ENCODE measurements around the gene DCST1.
"Not testable (repeated sequence)": the region's sequence is repeated elsewhere in the genome, so short reads cannot be mapped to it uniquely, and the experiment has no call there.

DCST1 gene

DNA sequence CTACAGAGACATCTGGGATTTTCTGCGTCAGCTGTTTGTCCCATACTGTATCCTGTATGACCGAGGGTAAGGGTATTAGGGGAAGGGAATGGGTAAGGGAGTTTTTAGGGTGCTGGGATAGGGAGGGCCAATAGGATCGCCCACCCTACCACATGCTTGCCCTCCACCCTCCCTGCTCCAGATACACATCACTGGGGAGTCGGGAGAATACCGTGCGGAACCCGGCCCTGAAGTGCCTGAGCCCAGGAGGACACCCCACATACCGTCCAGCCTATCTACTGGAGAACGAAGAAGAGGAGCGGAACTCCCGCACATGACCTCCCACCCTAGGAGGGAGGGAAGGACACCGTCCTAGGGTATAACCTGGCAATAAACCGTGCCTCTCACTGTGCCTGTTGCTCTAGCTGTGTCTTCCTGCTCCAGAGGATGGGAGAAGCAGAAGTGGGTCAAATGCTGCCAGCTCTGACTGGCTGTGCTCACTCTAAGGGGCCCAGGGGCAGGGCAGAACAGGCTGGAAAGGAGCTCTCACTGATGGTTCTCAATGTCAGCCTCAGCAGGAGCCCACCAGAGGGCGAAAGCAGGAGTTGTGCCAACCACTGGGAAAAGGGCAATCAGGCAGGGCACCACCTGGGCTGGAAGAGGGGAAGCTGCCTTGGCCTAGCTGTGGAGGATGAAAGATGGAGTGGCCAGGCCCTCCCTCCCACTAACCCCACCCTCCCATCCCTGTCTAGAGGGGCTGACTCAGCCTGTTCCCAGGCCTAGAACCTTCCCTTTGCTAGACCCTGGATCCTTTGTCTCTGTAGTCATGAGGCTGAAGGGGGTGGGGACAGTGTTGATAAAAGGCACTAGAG is 40.7 kb upstream of the DCST1 start:
- no peak for TF ChIP-seq CTCF (IDR thresholded peaks at IDR 0.05; ENCODE audit: insufficient read depth, low read depth, low read length, missing control alignments)
- no peak overlapping the region for H3K4me3 ChIP-seq (ENCODE audit: low read depth, low read length)
- DNase-seq (ENCODE audit: low read depth): no peak

DNA sequence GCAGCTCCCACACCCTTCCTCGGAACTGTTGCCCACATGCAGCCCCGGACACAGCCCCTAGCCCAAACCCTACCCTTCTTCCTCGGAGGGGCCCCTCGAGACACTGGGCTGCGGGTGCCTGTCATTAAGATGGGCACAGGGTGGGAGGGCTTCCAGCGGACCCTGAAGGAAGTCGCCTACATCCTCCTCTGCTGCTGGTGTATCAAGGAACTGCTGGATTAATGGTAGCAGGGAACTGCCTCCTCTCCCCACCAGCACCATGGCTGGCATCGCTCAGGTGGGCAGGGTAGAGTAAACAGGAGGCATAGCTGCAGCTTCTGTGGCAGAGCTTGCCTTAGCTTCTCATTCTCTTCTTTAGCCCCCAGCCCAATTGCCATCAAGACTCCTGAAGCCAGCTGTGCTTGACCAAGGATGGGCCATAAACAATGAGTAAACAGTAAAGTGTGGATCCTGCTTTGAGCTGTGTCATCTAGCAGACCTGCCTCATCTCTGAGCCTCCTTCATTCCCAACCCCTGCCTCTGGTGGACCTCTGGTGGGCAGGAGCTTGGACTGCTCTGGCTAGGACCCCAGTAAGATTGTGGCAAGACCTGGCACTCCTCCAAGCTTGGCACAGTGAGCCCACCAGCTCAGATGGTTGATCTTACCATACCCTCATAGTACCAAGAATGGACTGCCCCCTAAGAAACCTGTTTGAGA is 39.9 kb upstream of the DCST1 start, which contains the start of gene LENEP:
TSS of gene LENEP (plus strand) at position 15 of the 697 bp plus-strand sequence. CDS start at position 37, 22 bp downstream.
- TF ChIP-seq CTCF (IDR thresholded peaks at IDR 0.05; ENCODE audit: insufficient read depth, low read depth, low read length, missing control alignments): no peak
- DNase-seq (ENCODE audit: low read depth): no peak

GRCh38 chr1:154994269-154994587 is 39.4 kb upstream of the DCST1 start:
- TF ChIP-seq CTCF (IDR thresholded peaks at IDR 0.05; ENCODE audit: insufficient read depth, low read depth, low read length, missing control alignments): no peak
- DNase-seq (ENCODE audit: low read depth): no peak
- no peak overlapping the region for H3K4me3 ChIP-seq (ENCODE audit: low read depth, low read length)

More for the DNA sequence above, 39.9 kb upstream of the DCST1 start, which contains the start of gene LENEP:
- H3K4me3 ChIP-seq (ENCODE audit: low read depth, low read length): no peak within 1 kb of the TSS

GRCh38 chr1:154994591-154994990 is 39.0 kb upstream of the DCST1 start:
- H3K4me3 ChIP-seq (ENCODE audit: low read depth, low read length): no peak overlapping the region
- DNase-seq (ENCODE audit: low read depth): no peak
- no peak for TF ChIP-seq CTCF (IDR thresholded peaks at IDR 0.05; ENCODE audit: insufficient read depth, low read depth, low read length, missing control alignments)

- TF ChIP-seq CTCF (IDR thresholded peaks at IDR 0.05; ENCODE audit: insufficient read depth, low read depth, low read length, missing control alignments): peak; percentile 10
- not testable (repeated sequence) for DNase-seq (ENCODE audit: low read depth); H3K4me3 ChIP-seq (ENCODE audit: low read depth, low read length)
Measured at GRCh38 chr1:154995301-154995983, 38.2 kb upstream of the DCST1 start.

GRCh38 chr1:154996966-154997701 is 36.5 kb upstream of the DCST1 start:
- no peak for DNase-seq (ENCODE audit: low read depth)
- no peak overlapping the region for H3K4me3 ChIP-seq (ENCODE audit: low read depth, low read length)
- no peak for TF ChIP-seq CTCF (IDR thresholded peaks at IDR 0.05; ENCODE audit: insufficient read depth, low read depth, low read length, missing control alignments)
